ENCODE data around the gene ADARB1.

DNA sequence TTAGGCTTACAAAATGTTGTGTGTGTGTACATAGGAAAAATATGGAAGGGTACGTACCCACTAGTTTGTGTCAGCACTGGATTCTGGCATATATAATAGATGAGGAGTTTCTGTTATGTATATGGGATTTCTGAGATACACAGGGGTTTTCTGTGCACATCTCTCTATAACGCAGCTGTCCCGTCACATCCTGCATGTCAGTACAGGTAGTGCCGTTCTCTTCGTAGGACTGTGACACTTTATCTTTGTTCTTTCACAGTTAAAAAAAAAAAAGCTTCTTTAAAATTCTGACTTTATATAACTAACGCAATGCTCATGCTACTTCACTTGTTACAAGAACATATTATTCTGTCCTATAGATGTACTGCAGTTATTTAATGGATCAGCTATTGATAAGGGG lies 42.9 kb downstream of the ADARB1 start:
- TF ChIP-seq, protein P1, sequence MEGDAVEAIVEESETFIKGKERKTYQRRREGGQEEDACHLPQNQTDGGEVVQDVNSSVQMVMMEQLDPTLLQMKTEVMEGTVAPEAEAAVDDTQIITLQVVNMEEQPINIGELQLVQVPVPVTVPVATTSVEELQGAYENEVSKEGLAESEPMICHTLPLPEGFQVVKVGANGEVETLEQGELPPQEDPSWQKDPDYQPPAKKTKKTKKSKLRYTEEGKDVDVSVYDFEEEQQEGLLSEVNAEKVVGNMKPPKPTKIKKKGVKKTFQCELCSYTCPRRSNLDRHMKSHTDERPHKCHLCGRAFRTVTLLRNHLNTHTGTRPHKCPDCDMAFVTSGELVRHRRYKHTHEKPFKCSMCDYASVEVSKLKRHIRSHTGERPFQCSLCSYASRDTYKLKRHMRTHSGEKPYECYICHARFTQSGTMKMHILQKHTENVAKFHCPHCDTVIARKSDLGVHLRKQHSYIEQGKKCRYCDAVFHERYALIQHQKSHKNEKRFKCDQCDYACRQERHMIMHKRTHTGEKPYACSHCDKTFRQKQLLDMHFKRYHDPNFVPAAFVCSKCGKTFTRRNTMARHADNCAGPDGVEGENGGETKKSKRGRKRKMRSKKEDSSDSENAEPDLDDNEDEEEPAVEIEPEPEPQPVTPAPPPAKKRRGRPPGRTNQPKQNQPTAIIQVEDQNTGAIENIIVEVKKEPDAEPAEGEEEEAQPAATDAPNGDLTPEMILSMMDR (IDR thresholded peaks at IDR 0.05) = no peak
- TF ChIP-seq POLR2A (IDR thresholded peaks at IDR 0.05) (no peak), POLR2AphosphoS5 (IDR thresholded peaks at IDR 0.05) (no peak)

All from stomach (tissue), 4 donors.